HG02943 (cell line): Measurements from ENCODE around the gene SREBF1.

ENCODE experiments used
- ATAC-seq: cut with Tn5 transposase; IDR thresholded peaks from one replicate; pipeline ENCODE4 v1.9.1; 2021; ENCODE audit warnings: mild to moderate bottlenecking, low read depth, moderate library complexity; ENCODE audit not compliant: unreplicated experiment

Gene SREBF1

DNA sequence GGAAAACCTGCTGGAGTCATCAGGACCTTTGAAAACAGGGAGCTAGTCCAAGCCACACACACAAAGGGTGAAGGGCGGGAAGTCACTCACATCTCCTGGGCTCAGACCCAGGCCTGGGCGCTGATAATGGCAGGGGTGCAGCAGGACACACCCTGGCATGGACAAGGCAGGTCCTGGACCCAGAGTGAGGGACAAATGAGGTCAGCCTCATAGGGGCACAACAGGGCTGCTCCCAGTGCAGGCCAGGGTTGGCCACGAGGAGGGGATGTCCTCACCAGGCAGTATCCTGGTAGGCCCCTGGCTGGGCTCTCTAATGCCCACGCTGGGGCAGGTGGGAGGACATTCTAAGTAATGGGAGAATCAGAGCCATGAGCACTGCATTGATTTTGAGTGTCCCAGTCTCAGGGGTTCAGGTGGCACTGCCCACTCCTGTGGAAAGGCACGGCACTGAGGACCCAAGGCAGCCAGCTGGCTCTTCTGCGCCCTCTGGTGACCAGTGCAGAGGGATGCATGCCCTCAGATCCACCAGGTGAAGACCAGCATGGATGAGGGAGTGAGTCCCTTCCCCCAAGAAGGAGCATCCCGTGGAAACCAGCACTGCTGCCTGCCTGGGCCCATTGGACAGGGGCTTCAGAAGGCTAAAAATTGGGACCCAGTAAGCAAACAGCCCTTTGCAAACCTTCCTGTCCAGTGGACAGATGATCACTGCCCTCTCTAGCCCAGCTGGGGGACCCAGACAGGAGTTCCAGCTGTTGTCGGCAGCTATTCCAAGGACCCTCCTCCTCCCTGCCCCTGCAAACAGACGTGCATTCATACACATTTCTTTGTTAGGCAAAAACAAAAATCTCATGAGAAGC, 23.4 kb upstream of the SREBF1 start:
- no peak for ATAC-seq

DNA sequence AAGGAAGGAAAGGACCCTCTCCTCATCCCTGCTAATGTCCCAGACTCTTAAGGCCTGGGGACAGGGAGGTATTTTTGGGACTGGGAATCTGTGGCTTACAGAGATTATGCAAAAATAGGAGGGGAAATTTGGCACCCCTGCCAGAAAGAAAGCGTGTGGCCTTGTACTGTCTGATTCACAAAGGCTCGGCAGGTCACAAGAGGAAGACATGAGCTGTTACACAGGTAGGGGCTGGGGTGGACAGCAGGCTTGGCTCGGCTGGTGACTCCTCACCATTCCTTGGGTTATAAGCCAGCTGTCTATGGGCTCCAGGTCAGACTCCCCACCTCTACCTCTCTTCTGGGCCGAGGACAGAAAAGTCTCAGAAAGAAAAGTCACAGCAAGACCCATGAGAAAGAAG, 20.7 kb upstream of the SREBF1 start:
- no peak for ATAC-seq

DNA sequence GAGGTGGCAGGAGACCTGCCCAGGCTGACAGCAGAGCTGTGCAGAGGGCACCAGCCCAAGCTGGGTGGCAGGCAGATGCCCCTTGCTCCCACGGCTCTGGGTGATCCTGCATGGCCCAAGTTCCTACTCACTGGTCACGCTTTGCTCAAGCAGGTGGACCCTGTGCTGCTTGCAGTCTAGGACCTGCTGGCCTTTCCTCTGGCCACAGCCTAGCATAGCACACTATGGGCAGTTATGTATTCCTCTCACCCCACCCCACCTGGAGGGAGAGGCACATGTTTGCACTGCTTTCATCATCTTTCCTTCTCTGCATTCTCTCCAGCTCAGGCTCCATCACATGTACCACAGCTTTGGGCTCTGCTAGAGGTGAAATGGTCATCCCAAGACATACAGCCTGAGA, 19.6 kb upstream of the SREBF1 start:
- ATAC-seq, result no peak

DNA sequence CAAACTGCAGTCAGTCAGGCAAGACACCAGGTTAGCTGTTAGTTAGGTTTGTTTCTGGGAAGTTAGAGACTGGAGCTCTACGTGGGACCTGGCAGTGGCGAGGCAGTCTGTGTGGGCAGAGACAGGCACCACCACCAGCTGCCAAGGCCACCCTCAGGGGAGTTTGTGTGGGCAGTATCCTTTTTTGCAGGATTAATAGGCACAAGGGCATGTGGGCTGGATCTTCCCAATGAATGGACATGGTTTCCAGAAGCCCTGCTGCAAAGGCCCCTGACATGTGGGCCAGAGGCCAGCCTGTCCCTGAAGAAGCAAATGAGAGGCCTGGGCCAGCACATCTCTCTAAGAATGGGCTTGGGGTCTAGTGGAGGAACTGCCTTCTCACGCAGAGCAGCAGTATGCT, 19.2 kb upstream of the SREBF1 start:
- ATAC-seq, result no peak

DNA sequence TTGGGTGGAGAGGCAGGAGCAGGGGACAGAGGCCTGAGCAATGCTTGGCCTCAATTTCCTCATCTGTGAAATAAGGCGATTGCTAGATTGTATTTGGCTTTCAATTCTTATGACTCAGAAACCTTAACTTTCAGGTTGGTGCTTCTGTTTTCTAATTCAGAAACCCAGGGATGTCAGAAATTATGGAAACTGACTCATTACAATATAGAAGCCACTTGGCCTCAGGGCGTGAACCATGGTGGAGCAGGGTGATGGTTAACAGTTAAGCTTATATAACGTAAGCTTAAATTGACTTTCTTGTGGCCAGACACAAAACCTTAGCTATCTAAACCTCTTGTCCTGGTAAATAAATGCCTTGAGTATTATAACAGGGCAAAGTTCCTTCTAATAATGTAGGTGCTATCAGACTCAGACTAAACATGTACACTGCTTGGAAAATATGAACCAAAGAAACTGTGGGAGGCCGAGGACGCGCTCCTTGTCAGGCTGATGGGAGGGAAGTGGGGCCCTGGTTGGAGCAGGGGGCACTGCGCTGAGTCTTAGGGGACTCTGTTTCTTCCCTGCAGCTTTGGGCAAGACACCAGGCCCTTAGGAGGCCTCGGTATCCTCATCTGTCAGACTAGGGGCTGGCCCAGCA, 17.1 kb upstream of the SREBF1 start:
- no peak for ATAC-seq

DNA sequence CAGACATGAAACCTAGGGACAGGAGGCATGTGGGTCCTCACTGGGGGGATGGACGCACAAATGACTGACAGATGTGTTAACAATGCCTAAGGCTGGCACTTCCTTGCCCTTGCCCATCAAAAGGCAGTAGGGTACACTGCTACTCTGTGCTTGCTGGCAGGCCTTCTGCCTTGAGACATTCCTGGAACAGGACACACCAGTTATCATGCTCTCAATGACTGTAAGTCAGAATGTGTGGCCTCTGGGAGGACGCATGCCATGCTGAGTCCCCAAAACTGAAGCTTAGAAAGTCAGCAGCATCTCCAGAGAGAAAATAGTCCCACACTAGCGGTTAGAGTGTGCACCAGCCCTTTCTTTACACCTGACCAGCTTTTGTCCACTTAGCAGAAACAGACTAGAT, 16.1 kb upstream of the SREBF1 start:
- ATAC-seq, result no peak

DNA sequence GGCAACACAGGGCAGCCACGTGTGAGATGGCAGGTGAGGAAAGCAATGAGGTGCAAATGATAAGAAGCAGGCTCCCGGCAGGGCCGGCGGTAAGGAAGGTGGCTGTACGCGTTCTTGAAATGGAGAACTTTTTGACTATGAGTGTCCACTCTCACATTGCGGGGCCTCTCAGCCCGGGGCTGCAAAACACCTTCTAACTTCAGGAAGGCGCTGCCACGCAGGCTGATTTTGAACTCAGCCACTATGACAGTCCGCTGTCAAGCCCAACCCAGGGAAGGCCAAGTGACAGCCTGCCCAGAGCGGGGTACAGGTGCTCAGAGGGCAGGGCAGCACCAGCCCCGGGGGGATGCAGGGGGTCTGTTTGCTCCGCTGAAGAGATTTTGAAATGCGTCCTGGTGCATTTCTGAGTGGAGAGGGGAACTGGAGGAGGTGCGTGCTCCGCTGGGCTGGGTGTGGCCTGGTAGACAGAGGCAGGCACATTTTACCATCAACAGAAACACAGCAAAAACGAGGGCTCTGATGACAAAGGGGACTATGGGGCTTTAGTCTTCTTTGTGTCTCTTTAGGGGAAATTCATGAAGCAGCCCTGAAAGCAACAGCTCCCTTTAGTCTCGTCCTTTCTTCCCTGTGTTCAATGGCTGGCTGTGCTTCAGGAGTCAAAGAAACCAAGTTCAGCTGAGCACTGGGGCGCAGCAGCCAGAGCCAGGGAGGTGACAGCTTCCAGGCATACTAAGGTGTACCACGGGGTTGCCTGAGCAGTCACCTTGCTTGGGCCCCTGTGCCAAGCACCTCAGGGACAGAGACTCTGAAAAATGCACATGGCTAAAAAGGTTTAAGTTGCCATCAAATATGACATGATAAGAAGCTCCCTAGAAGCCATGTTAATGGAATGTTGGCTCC, 14.6 kb upstream of the SREBF1 start:
- no peak for ATAC-seq

DNA sequence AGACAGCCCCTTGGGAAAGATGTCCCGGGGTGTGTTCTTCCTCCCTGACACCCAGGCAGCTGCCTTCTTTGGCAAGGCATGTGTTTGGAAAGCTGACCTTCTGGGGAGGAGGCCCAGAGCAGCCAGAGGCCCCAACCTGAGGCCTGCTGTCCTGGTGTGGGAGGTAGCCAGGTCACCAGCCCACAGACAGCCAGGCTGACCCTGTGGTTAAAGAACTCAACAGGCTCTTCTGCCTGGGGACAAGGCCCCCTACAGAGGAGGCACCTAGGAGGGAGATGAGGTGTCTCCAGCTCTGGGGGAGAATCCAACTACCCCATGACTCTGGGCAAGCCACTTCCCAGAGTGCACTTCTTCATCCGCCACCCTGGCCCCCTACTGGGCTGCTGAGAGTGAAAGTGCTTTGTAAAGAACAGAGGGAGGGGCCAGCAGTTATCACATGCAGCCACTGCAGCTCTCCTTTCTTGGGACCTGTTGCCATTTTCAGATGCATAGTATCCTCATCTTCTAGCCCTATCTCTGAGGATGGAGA, 13.1 kb upstream of the SREBF1 start:
- ATAC-seq, result no peak

DNA sequence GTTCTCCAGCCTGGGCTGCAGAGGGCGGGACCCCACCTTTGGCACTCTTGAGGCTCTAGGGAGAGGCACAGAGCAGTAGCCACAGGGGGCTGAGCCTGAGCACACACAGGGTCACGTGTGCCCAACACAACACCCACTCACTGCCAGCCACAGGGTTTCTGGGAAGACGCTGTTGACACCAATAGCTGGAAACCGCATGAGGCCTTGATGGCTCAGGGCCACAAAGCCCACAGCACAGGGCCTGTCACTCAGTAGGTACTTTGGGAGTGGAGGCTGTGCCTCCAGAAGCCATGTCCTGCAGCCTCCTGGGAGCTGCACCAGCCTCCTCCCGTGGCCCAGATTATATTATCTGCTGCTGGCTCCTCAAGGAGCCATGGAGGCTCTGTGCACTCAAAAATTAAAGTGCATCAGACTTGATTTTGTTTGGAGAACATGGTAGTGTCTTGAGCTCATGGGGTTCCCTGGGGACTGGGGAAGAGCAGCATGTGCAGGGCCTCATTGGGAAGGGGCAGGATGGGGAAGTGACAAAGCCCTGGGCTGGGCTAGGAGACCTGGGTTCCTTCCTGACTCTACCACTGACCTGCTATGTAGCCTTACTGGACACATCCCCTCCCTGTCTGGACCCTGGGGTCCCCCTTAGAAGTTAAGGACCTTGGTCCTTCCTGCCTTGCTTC, 12.5 kb upstream of the SREBF1 start:
- ATAC-seq, result no peak

DNA sequence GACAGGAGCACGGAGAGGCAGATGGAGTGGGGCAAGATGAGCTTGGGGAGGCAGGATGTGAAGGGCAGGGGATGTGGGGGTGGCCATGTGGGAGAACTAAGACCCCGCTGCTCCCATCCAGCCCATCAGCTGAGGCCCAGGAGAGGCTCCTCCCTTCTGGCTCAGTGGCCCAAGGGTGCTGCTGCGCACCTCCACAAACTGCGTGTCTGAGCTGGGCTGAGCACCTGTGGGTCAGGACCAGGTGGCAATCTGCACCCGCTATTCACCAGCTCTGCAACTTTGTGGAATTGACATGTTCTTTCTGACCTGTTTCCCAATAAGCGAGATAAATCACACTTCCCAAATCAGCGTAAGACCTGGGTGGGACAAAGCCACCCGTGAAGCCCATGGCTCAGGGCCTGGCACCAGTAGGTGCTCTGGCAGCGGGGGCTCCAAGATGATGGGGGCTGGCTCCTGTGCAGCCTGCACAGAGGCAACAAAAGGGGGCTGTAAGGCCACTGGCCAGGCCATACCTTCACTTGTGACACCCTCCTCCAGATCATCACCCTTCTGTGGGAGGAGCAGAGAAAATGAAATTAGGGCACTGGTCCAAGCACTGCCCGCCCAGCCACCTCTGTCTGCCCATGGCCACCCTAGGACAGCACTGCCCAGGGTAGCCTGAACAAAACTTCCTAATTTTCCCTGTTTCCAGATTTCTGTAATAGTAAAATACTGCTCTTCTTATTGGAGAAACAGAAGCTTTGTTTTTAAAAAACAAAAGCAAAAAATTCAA, 11.7 kb upstream of the SREBF1 start:
- no peak for ATAC-seq

DNA sequence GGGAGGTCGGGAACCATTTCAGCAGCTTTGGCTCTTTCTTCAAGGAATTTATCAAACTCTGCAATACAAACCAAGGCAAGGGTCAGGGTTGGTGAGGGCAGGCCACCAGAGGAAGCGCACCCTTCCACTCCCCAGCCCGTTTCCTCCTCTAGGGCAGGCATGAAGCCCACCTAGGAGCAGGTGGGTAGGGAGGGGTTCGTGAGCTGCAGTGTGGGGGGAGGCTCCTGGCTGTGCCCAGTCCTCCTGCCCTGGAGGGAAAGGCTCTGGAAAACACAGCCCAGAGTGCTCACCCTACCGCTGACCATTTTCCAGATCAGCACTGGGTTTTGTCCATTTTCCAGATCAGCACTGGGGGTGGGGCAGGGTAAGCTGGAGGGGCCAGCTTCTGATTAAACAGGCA, 10.9 kb upstream of the SREBF1 start:
- no peak for ATAC-seq

DNA sequence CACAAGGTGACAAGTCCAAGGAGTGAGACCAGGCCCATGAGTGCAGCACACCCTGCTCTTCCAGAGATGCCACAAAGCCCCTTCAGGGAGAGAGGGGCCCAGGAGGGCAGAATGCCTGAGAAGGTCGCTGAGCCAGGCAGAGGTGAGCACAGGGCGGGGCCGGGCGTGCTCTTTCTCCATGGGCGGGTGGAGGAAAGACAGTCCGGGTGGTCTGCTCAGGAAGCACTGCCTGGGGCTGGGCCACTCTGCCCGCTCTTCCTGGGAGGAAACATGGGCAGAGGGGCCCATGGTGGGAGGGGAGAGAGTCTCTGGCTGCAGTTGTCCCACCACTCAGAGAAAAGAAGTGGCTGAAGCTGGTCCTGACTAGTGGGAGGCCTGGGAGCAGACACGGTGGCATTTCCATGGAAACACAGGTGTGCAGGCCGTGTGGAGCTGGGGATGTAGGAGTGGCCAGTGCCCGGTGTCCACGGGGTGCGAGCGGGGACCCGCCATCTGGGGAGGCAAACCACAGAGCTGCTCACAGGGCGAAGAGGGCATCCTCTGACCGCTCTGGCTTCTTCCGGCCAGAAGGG, 10.4 kb upstream of the SREBF1 start:
- no peak for ATAC-seq

DNA sequence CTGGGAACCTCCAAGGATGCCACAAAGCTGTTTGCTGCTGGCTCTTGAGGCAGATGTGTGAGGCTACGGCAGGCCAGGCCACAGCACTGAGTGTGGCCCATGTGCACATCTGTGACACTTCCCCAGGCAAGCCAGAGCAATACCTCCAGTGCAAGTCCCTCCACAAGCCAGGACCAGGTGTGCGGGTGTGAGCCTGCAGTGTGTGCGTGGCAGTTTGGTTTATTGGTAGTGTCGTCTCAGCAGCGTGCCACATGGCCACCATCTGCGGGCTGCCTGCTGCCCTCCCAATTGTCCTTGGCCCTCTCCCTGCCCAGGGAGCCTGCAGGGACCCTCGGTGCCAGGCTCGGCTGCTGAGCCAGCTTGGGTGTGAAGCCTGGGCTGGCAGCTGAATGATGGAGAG, 9.9 kb upstream of the SREBF1 start:
- no peak for ATAC-seq

DNA sequence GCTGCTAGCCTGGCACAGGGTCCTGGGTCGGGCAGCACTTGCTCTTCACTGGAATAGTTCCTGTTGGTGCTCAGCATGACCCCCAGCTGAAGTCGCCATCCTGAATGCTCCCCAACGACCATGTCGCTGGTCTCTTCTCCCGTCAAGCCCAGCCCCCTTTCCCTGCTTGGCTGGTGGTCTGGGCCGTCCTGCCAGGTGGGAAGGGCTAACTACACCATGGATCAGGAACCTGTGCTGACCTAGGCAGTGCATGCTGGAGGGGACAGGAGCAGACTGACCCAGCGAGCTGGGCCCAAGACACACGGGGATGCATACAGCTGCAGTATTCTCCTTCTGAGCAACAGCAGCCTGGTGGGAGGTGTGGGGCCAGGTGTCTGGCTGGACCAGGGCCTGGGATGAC, 9.2 kb upstream of the SREBF1 start:
- no peak for ATAC-seq

DNA sequence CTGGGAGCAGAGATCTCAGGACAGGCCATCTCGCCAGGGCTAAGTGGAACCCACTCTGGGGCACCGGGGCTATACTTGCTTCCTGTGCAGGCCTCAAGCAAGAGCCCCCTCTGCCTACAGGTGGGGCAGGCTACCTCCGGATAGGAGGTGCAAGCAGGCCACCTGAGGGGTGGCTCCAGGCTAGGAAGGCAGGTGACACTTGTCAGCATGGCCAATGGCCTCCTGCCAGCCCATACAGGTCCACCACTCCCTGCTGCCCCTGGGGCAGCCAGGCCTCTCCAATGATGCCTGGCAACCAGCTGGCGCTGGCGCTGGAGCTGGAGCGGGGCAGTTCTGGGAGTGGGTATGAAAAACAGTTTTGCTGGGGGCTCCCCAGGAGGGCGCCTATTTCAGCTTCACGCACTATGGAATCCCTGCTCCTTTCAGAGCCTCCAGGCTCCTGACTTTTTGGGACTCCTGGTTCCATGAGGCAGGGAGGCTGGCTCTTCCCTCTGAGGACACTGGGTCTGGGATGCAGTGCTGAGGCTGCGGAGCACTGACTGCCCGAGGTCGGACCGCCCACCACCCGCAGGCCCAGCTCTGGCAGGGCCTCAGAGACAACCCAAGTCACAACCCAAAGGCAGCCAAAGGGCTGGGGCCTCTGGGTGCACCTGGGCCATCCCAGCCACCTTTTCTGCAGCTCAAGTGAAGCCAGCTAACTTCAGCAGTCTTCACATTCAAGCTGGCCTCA, 8.4 kb upstream of the SREBF1 start:
- ATAC-seq, result no peak

DNA sequence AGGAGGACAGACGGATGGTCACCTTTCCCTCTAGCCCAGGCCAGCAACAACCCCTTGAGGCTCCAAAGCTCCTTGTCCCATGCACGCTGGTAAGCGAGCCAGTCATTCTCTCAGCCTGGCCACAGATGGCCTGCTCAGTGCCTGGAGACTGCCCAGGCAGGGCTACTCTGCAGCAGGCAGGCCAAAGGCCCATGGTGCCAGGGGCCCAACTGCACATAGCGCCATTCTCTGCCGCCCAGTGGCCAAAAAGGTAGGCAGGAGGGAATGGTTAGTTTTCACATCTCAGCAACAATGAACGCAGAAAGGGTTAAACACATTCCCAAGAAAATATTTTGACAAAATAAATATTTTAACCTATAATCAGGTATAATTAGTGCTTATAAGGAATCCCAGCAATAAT, 7.7 kb upstream of the SREBF1 start:
- no peak for ATAC-seq

DNA sequence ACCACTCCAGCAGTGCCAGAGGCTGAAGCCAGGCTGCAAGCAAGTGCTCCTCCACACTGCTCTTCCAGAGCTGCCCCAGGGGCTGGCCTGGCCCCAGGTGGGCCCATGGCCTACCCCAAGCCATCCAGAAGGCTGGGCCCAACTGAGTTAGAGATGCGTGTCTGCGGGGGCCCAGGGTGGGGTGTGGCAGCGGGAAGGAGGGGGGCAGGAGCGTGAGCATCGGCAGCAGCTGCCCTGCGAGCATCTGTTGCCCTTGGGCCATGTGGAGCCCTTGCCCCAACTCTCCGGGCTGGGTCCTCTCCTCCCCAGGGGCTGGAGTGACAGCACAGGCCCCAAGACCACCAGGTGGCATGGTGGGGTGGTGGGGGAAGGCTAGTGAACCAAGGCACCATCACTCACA, 7.3 kb upstream of the SREBF1 start:
- no peak for ATAC-seq

DNA sequence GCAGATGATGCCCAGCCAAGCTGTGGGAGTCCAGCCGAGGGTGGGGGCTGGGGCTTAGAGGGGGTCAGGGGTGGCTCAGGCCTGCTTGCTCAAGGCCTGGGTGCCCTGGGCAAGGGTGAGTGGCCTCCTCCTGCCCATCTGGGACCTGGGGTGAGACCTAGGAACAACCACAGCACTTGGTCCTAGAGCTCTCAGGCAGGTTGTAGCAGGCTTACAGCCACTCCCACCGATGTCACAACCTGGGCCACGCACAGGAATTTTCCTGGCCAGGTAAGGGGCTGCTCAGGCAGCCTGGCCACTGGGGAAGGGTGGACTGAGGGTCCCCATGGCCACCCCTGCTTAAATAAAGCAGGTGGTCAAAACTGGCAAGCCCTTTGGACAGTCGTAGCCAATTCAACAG, 6.3 kb upstream of the SREBF1 start:
- ATAC-seq, result no peak
